Body of pancreas (tissue), 4 donors: Measurements from ENCODE around the gene FBXO42.

ENCODE experiments used
- POLR2A ChIP-seq, 3 donors: fragments of 450-650 bp; IDR thresholded peaks; one replicate each; pipeline ENCODE4 v1.6.1; 2016; ENCODE audit warnings: antibody characterized with exemption in 3 of 3, mild to moderate bottlenecking in 2 of 3
- TF ChIP-seq, protein P1 (sequence below), 7 experiments: fragments of 450-650 bp in 4 of 7; fragments of 200-600 bp in 3 of 7; sonication (generic) in 3 of 7; IDR thresholded peaks; one replicate each; pipeline ENCODE4 v1.5.1; 2016 to 2019; ENCODE audit warnings: antibody characterized with exemption in 7 of 7

GRCh38 chr1:16247441-16247840 is 104.8 kb downstream of the FBXO42 start:
- TF ChIP-seq, protein P1, sequence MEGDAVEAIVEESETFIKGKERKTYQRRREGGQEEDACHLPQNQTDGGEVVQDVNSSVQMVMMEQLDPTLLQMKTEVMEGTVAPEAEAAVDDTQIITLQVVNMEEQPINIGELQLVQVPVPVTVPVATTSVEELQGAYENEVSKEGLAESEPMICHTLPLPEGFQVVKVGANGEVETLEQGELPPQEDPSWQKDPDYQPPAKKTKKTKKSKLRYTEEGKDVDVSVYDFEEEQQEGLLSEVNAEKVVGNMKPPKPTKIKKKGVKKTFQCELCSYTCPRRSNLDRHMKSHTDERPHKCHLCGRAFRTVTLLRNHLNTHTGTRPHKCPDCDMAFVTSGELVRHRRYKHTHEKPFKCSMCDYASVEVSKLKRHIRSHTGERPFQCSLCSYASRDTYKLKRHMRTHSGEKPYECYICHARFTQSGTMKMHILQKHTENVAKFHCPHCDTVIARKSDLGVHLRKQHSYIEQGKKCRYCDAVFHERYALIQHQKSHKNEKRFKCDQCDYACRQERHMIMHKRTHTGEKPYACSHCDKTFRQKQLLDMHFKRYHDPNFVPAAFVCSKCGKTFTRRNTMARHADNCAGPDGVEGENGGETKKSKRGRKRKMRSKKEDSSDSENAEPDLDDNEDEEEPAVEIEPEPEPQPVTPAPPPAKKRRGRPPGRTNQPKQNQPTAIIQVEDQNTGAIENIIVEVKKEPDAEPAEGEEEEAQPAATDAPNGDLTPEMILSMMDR (IDR thresholded peaks at IDR 0.05), result no peak
- TF ChIP-seq POLR2A (IDR thresholded peaks at IDR 0.05), result no peak
